WTC11 (cell line): ENCODE measurements around the gene PEX16. TPM values are rescaled to one million over a fixed set of nuclear protein-coding genes. Genes with fewer than 3 reads are reported as not detected.
"Not testable (repeated sequence)": the region's sequence is repeated elsewhere in the genome, so short reads cannot be mapped to it uniquely, and the experiment has no call there.

Experiments
- ATAC-seq: fragments of 200-7000 bp; cut with Tn5 transposase; 2 replicates; pipeline ENCODE4 v1.10.0; 2021; ENCODE audit warnings: mild to moderate bottlenecking, moderate library complexity
- CTCF ChIA-PET: fragments of 300-600 bp; sonication (Branson Sonifier 250); formaldehyde crosslinking; loops from one replicate; lab custom pipeline; 2021; ENCODE audit warnings: antibody characterized with exemption; lab: Charles Lee
- POLR2A ChIA-PET: fragments of 350-600 bp; sonication (Branson Sonifier 250); formaldehyde crosslinking; loops from one replicate; lab custom pipeline; 2021; ENCODE audit warnings: antibody characterized with exemption; lab: Charles Lee
- DNase-seq: peaks from one replicate; pipeline ENCODE4 v3.0.0; 2021; ENCODE audit warnings: low spot score
- H3K27ac Mint-ChIP-seq: 2 replicates; pipeline ENCODE4 v1.8.0; 2021; ENCODE audit warnings: mixed read lengths
- H3K27me3 Mint-ChIP-seq: 2 replicates; pipeline ENCODE4 v1.8.0; 2021; ENCODE audit warnings: low read depth, mild to moderate bottlenecking, moderate library complexity, mixed read lengths
- H3K36me3 Mint-ChIP-seq: 2 replicates; pipeline ENCODE4 v1.8.0; 2021; ENCODE audit warnings: mixed read lengths
- H3K4me1 Mint-ChIP-seq: 2 replicates; pipeline ENCODE4 v1.8.0; 2022; ENCODE audit warnings: mixed read lengths
- H3K4me3 Mint-ChIP-seq: 2 replicates; pipeline ENCODE4 v1.8.0; 2021; ENCODE audit warnings: mild to moderate bottlenecking, moderate library complexity, mixed read lengths
- H3K9me3 Mint-ChIP-seq: 2 replicates; pipeline ENCODE4 v1.8.0; 2021; ENCODE audit warnings: mixed read lengths
- ATF6 ChIP-seq: sonication (generic); formaldehyde crosslinking; IDR thresholded peaks from 2 replicates; pipeline ENCODE4 v1.8.1; 2023; ENCODE audit warnings: mild to moderate bottlenecking, missing genetic modification reagents
- CREB1 ChIP-seq: sonication (generic); formaldehyde crosslinking; IDR thresholded peaks from 2 replicates; pipeline ENCODE4 v1.8.0; 2023; ENCODE audit warnings: mild to moderate bottlenecking, missing genetic modification reagents
- EMX1 ChIP-seq: fragments of 250-450 bp; sonication (Bioruptor Pico); IDR thresholded peaks from 2 replicates; pipeline ENCODE4 v1.8.0; 2021; ENCODE audit warnings: mild to moderate bottlenecking
- NFYB ChIP-seq: sonication (generic); formaldehyde crosslinking; conservative IDR thresholded peaks from 2 replicates; pipeline ENCODE4 v1.8.0; 2022; ENCODE audit warnings: low read depth, missing genetic modification reagents
- SMAD3 ChIP-seq: sonication (generic); formaldehyde crosslinking; IDR thresholded peaks from 2 replicates; pipeline ENCODE4 v1.8.0; 2022; ENCODE audit warnings: missing genetic modification reagents, mild to moderate bottlenecking, borderline replicate concordance
- ZBTB21 ChIP-seq: sonication (generic); formaldehyde crosslinking; IDR thresholded peaks from 2 replicates; pipeline ENCODE4 v1.8.1; 2023; ENCODE audit warnings: mild to moderate bottlenecking, missing genetic modification reagents, borderline replicate concordance
- ZNF121 ChIP-seq: sonication (generic); formaldehyde crosslinking; IDR thresholded peaks from 2 replicates; pipeline ENCODE4 v1.8.0; 2023; ENCODE audit warnings: missing genetic modification reagents
- ZNF138 ChIP-seq: sonication (generic); formaldehyde crosslinking; conservative IDR thresholded peaks from 2 replicates; pipeline ENCODE4 v1.8.1; 2022; ENCODE audit warnings: mild to moderate bottlenecking, moderate library complexity, missing genetic modification reagents
- ZNF219 ChIP-seq: sonication (generic); formaldehyde crosslinking; IDR thresholded peaks from 2 replicates; pipeline ENCODE4 v1.8.0; 2023; ENCODE audit warnings: missing genetic modification reagents, mild to moderate bottlenecking, borderline replicate concordance
- ZNF512 ChIP-seq: sonication (generic); formaldehyde crosslinking; IDR thresholded peaks from 2 replicates; pipeline ENCODE4 v1.8.1; 2022; ENCODE audit warnings: missing genetic modification reagents, borderline replicate concordance
- total RNA-seq: library from RNA; stranded (reverse); gene quantifications from 3 replicates; pipeline ENCODE4 v1.2.3, GENCODE V29; 2021
- TF ChIP-seq, protein P1 (sequence below): fragments of 250-450 bp; sonication (Bioruptor Pico); IDR thresholded peaks from 2 replicates; pipeline ENCODE4 v1.8.0; 2021; ENCODE audit warnings: mild to moderate bottlenecking
- TF ChIP-seq, protein P2 (sequence below): sonication (generic); formaldehyde crosslinking; IDR thresholded peaks from 2 replicates; pipeline ENCODE4 v1.8.1; 2022; ENCODE audit warnings: mild to moderate bottlenecking, moderate library complexity, missing genetic modification reagents
- TF ChIP-seq, protein P3 (sequence below): sonication (generic); formaldehyde crosslinking; IDR thresholded peaks from 2 replicates; pipeline ENCODE4 v1.8.0; 2023; ENCODE audit warnings: mild to moderate bottlenecking, missing genetic modification reagents
- TF ChIP-seq, protein P4 (sequence below): sonication (generic); formaldehyde crosslinking; IDR thresholded peaks from 2 replicates; pipeline ENCODE4 v1.8.1; 2023; ENCODE audit warnings: mild to moderate bottlenecking, missing genetic modification reagents, borderline replicate concordance

The PEX16 gene
- total RNA-seq, 1 experiment from 2014 or later, result 39.3 TPM

GRCh38 chr11:45906096-45906682, 11.5 kb downstream of the PEX16 start:
- no peak for DNase-seq
- no peak overlapping the region; the same call in 1 of the 2 replicates for H3K27ac Mint-ChIP-seq
- H3K4me1 Mint-ChIP-seq, result no peaks in the 10 kb centered on the region; the same call in 1 of the 2 replicates
- H3K4me3 Mint-ChIP-seq, result no peak overlapping the region
- TF ChIP-seq, protein P1, sequence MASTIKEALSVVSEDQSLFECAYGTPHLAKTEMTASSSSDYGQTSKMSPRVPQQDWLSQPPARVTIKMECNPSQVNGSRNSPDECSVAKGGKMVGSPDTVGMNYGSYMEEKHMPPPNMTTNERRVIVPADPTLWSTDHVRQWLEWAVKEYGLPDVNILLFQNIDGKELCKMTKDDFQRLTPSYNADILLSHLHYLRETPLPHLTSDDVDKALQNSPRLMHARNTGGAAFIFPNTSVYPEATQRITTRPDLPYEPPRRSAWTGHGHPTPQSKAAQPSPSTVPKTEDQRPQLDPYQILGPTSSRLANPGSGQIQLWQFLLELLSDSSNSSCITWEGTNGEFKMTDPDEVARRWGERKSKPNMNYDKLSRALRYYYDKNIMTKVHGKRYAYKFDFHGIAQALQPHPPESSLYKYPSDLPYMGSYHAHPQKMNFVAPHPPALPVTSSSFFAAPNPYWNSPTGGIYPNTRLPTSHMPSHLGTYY (CRISPR knock-in tag), result no peak
- TF ChIP-seq ZBTB21 (CRISPR knock-in tag) (no peak), EMX1 (CRISPR knock-in tag) (no peak), SMAD3 (CRISPR knock-in tag) (no peak), ATF6 (CRISPR knock-in tag) (no peak), NFYB (CRISPR knock-in tag) (no peak), ZNF138 (no peak), ZNF512 (no peak), CREB1 (CRISPR knock-in tag) (no peak), ZNF219 (CRISPR knock-in tag) (no peak), ZNF121 (CRISPR knock-in tag) (no peak)
- TF ChIP-seq, protein P2, sequence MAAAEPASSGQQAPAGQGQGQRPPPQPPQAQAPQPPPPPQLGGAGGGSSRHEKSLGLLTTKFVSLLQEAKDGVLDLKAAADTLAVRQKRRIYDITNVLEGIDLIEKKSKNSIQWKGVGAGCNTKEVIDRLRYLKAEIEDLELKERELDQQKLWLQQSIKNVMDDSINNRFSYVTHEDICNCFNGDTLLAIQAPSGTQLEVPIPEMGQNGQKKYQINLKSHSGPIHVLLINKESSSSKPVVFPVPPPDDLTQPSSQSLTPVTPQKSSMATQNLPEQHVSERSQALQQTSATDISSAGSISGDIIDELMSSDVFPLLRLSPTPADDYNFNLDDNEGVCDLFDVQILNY, result no peak
- TF ChIP-seq, protein P3, sequence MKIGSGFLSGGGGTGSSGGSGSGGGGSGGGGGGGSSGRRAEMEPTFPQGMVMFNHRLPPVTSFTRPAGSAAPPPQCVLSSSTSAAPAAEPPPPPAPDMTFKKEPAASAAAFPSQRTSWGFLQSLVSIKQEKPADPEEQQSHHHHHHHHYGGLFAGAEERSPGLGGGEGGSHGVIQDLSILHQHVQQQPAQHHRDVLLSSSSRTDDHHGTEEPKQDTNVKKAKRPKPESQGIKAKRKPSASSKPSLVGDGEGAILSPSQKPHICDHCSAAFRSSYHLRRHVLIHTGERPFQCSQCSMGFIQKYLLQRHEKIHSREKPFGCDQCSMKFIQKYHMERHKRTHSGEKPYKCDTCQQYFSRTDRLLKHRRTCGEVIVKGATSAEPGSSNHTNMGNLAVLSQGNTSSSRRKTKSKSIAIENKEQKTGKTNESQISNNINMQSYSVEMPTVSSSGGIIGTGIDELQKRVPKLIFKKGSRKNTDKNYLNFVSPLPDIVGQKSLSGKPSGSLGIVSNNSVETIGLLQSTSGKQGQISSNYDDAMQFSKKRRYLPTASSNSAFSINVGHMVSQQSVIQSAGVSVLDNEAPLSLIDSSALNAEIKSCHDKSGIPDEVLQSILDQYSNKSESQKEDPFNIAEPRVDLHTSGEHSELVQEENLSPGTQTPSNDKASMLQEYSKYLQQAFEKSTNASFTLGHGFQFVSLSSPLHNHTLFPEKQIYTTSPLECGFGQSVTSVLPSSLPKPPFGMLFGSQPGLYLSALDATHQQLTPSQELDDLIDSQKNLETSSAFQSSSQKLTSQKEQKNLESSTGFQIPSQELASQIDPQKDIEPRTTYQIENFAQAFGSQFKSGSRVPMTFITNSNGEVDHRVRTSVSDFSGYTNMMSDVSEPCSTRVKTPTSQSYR (CRISPR knock-in tag), result no peak
- TF ChIP-seq, protein P4, sequence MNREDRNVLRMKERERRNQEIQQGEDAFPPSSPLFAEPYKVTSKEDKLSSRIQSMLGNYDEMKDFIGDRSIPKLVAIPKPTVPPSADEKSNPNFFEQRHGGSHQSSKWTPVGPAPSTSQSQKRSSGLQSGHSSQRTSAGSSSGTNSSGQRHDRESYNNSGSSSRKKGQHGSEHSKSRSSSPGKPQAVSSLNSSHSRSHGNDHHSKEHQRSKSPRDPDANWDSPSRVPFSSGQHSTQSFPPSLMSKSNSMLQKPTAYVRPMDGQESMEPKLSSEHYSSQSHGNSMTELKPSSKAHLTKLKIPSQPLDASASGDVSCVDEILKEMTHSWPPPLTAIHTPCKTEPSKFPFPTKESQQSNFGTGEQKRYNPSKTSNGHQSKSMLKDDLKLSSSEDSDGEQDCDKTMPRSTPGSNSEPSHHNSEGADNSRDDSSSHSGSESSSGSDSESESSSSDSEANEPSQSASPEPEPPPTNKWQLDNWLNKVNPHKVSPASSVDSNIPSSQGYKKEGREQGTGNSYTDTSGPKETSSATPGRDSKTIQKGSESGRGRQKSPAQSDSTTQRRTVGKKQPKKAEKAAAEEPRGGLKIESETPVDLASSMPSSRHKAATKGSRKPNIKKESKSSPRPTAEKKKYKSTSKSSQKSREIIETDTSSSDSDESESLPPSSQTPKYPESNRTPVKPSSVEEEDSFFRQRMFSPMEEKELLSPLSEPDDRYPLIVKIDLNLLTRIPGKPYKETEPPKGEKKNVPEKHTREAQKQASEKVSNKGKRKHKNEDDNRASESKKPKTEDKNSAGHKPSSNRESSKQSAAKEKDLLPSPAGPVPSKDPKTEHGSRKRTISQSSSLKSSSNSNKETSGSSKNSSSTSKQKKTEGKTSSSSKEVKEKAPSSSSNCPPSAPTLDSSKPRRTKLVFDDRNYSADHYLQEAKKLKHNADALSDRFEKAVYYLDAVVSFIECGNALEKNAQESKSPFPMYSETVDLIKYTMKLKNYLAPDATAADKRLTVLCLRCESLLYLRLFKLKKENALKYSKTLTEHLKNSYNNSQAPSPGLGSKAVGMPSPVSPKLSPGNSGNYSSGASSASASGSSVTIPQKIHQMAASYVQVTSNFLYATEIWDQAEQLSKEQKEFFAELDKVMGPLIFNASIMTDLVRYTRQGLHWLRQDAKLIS (CRISPR knock-in tag), result no peak
- CTCF ChIA-PET, result no interaction called here
- no peaks in the 10 kb centered on the region for H3K9me3 Mint-ChIP-seq
- POLR2A ChIA-PET, result interaction anchor here (0.7 to 1.3 kb wide), 3 partner anchors 10 to 12 kb away, joined by 3 to 4 read pairs (median 4); partner anchors contain the start of gene PEX16
- no peaks in the 10 kb centered on the region for H3K27me3 Mint-ChIP-seq
- ATAC-seq, result no peak
- H3K36me3 Mint-ChIP-seq, result 0 out of 2 replicates have a peak, but pooled peaks cover 3% of the 10 kb centered on the region

DNA sequence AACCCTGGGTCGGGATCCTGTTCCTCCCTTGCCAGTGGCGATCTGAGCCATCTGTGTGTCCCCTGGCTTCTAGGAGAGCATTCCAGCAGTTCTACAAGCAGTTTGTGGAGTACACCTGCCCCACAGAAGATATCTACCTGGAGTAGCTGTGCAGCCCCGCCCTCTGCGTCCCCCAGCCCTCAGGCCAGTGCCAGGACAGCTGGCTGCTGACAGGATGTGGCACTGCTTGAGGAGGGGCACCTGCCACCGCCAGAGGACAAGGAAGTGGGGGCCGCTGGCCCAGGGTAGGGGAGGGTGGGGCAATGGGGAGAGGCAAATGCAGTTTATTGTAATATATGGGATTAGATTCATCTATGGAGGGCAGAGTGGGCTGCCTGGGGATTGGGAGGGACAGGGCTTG, 12.1 kb downstream of the PEX16 start:
- H3K9me3 Mint-ChIP-seq, H3K4me3 Mint-ChIP-seq, ATAC-seq, H3K36me3 Mint-ChIP-seq, CTCF ChIA-PET, H3K4me1 Mint-ChIP-seq, H3K27me3 Mint-ChIP-seq, DNase-seq, H3K27ac Mint-ChIP-seq: not testable (repeated sequence)
- POLR2A ChIA-PET, result interaction anchor here (1.2 to 1.3 kb wide), 2 partner anchors 9 to 12 kb away, joined by 4 read pairs; partner anchors contain the start of gene PEX16
